NCI-H510A treated with DMSO at 0.1 percent for 48 hours (cell line): Measurements from ENCODE around the gene TSSK2.

Source experiments
- DNase-seq: peaks from one replicate; lab custom pipeline; 2025; lab: John Stamatoyannopoulos, UW

The TSSK2 gene

GRCh38 chr22:19169002-19169946, 38.2 kb downstream of the TSSK2 start:
- no peak for DNase-seq

DNA sequence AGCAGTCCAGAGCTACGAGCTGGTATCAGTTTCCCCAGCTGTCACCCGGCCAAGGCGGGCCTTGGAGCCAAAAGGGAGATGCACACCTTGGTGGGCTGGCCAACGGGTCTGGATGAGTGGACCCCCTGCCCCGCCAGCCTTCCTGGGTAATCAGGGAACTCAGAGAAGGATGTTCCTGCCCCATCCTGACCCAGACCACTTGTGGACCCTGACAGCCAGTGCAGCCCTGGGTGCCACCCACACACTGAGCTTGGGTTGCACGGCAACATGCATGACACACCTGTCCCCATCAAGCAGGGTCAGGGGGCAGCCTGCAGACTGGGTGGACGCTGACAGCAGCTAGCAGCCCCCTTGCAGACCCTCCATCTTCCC, 38.8 kb downstream of the TSSK2 start:
- DNase-seq: no peak

- no peak for DNase-seq
Observed at GRCh38 chr22:19172213-19173046, 41.3 kb downstream of the TSSK2 start.

- no peak for DNase-seq
Observed at GRCh38 chr22:19173047-19174035, 42.2 kb downstream of the TSSK2 start.

DNA sequence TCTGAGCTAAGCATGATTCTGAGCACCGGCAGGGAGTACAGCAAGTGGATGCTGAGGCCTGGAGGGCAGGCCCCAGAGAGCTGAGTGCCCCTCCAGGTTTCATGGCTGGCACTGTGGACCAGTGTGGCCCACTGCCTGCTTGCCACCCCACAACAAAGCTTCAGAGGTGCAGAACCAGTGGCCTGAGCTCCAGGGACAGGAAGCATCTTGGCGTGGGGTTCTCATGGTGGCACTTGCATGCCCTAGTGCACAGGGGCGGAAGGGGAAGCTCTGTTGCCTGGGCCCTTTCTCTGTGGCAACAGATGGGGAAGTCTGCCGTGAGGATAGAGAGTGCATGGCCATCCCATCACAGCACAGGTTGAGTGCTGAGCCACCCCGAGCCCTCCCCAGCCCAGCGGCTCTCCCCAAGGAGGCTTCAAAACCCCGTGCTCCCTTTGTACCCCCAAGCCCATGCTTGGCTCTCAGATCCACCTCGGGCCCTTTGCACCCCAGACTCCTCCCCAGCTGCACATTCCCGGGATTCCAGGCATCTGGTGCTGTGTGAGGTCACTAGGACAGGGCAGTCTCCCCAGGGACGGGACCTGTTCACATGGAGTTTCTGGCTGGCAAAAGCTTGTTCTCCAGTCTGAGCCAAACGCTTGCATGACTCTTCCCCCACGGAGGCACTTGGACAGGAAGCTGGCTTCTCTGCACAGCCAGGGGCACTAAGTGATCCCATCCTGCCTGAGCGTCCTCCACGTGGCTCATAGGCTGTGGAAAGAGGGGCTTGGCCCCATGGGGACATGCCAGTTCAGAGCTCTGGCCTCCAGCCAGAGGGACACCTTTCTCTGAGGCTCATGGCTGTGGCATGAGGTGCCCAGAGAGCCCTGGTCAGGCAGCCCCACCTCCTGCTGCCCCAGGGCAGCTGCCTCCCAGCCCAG, 43.3 kb downstream of the TSSK2 start:
- no peak for DNase-seq

- DNase-seq: no peak
Observed at GRCh38 chr22:19175026-19175601, 44.0 kb downstream of the TSSK2 start.

DNA sequence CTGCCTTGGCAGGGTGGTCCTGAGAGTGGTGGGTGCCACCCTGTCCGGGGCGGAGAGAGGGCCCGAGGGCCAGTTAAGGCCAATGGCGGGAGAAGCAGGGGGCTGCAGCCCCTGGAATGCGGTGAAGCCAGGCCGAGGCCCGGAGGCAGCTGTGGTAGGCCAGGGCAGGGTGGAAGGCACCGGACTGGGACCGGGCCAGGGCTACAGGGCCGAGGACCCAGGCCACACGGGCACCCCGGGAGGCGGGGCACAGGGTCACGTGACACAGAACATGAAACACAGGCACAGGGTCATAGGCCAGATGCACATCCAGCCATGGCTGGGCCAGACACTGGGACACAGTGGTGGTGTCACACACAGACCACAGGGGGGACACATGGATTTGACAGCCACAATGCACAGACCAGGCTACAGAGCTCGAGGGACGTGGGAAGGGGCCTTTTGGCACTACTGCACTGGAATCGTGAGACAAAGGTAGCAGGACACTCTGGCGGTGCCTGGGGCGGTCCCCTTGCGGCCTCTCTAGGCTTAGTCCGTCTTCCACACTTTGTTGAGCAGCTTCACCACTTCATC, 44.6 kb downstream of the TSSK2 start:
- DNase-seq: no peak

DNA sequence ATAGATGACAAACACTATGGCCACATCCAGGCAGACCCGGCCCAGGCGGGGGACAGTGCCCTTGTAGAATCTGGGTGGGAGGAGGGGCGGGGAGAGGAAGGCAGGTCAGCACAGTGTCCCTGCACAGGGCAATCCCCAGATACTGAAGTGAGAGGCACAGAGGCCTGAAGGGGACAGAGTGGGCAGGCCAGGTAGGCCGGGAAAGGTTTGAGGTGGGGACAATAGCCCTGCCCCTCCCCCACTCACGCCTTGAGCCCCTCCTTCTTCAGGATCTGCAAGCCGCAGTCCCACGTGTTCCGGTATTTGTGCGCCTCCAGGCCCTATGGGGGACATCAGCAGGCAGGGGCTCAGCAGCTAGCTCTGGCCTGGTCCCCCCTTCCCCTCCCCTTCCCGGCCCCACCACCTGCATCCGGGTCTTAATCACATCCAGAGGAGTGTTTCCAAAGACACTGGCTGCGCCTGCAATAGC, 45.1 kb downstream of the TSSK2 start:
- no peak for DNase-seq

DNA sequence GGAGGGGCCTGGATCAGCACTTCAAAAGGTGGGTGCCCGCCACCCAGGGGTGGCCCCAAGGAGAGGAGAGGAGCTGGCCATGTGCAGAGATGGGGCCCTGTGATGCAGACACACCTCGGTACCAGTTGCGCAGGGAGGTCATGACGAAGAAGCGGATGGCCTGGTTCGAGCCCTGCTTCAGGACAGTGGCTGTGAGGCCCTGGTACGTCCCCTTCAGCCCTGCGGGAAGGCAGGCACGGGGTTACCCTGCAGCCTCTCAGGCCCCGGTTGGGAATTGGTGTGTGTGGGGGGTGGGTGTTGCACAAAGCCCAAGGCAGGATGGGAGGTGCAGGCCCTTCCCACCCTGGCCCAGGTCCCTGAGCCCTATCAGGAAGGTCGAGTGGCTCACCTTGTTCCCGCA, 45.6 kb downstream of the TSSK2 start:
- no peak for DNase-seq

DNA sequence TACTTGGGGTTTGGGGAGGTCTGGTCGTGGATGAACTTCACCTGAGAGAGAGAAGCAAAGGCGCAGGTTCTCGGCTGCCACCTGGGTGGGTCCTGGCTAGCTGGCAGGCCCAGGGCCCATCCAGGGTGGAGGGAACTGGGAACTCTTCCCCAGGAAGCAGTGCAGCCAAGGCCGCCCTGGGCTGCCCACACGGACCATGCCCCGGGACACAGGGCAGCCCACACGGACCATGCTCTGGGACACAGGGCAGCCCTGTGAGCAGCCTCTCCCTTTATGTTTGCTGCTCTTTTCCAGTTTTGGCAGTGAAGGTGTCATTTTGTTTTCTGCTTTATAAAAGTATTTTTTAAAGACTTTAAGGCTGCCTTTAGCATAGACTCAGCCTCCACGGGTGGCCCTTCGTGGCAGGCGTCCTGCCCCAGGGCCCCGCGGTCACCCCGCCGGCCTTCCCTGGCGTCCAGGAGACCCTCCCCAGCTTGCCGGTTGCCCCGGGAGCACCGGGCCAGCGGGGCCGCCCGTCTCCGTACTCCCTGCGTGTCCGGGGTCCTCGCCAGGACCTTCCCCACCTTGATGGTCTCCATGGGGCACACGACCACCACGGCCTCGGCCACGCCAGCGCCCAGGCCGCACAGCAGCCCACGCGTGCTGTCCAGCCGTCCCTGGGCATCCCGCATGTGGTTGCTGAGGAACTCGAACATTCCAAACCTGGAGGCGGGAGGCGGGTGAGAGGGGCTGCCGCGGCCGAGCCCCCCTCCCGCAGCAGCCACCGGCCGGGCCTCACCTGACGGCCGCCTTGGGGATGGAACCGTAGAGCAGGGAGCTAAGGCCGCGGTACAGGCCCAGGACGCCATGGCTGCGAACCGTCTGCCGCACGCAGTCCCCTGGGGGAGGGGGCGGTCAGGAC, 46.3 kb downstream of the TSSK2 start:
- DNase-seq: no peak

- DNase-seq: no peak
Observed at GRCh38 chr22:19178065-19178656, 47.1 kb downstream of the TSSK2 start.

DNA sequence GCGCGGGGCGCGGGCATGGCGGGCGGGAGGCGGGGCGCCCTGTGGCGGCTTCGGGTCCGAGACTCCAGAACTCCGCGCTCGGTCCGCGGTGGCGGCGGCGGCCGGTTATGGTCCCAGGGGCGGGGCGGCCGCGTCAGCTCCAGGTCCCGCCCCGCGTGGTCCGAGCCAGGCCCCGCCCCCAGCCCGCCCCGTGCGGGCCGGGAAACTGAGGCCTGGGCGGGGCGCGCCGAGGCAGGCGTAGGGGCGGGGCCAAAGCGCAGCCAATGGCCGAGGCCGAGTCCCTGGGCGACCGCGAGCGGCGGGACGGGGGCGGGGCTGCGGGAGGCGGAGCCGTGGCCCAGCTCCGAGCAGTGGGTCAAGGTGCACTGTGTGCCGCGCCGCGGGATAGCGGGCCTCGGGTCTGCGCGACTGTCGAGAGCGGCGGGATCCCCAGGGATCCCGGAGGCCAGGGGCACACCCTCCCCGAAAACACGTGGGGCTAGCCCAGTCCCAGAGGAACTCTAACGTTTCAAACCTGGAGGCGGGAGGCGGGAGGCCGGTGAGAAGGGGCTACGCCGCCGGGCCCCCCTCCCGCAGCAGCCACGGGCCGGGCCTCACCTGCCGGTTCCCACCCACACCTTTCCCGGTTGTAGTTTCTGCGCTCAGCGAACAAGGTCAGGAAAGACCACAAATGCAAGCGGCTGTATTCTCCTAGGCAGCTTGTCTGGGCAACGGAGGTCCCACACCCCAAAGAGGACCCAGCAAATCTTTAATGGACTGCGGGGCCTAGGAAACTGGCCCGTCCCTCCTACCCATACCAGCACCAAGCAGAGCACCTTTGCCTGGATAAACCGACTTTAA, 47.8 kb downstream of the TSSK2 start, which contains the start of gene SLC25A1:
TSS of gene SLC25A1 (minus strand) at position 80 of the 840 bp plus-strand sequence. CDS start at position 17, 63 bp downstream.
- DNase-seq: peak; percentile 54

DNA sequence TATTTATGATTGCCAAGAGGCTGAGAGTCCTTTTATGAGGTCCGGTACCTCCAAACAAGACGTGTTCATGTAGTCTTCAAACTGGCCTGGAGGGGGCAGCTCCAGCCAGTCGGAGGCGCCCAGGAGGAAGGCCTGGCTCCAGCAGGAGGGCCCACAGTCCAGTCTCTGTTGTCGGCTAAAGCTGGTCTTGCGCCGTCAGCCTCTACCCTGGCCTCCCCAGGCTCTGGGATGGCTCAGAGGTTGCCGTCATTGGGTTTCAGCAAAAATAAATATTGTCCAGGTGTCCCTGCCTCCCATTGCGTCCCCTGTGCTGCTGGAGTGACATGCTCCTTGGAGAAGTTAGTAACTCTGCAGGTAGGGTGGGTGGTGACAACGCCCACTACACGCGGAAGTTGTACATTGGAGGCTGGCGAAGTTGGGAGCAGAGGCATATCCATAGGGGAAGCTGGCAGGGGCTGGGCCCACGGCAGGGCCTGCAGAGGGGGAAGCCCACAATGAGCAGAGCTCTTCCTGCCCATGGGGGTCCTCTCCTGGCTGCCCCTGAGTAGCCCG, 48.5 kb downstream of the TSSK2 start:
- DNase-seq: peak; percentile 51

GRCh38 chr22:19180234-19180633, 49.1 kb downstream of the TSSK2 start:
- DNase-seq: no peak

DNA sequence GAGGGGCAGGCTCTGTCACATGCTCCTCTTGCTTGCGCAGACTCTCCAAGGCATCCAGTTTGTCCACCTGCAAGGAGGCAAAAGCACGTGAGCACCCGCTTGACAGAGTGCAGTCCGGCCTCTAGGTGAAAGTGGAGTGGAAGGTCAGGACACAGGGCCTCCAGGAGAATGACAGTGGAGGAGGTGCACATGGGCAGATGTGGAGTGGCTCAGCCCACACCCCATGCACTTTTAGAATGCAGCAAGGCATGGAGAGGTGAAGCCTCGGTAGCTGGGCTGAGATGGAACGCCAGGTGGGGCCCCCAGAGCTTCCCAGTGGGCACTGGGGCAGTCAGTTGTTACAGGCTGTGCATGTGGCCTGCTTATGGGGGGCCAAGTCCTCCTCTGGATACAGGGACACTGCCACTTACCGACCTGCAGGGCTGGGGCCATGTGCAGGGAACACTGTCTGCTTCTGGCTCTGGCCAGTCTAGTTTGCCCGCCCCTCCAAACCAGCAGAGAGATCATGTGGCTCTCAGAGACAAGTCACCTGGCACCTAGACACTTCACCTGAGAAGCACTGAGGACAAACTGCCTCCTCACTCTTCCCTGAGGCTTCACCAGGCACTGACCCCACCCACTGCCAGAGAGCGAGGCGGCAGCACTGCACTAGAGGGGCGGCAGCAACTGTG, 49.8 kb downstream of the TSSK2 start:
- peak; percentile 44 for DNase-seq

DNA sequence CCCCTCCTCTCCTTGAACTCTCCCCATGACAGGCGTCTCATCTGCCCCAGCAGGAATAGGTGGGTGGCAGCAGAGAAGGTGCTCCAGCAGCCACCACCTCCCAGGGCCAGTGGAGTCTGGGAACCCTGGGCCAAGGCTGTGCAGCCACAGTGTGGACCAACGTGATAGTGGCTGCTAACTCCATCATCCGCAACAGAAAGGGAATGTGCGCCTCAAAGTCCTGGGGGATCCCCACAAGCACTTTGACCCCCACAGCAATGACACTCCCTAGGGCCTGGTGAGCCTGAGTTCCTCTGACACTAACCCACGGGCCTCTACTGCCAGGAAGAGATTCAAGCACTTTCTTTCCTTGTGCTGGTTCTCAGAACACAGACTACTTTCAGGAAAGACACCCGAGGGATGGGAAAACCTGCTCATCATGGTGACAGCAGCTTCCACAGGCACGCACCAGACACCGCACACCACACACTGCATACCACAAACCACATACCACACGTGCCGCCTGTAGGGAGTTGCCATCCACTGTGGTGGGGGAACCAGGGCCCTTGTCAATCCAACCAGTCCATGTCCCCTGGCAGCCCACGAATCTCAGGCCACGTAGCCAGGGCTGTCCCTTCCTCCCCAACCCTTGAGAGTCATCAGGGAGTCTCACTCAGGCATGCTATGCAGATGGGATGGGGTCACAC, 50.8 kb downstream of the TSSK2 start:
- no peak for DNase-seq
